ENCODE data around the gene PODXL.
A peak's percentile ranks its signal among the peaks of the same experiment; 100 is the strongest.
"Not testable (repeated sequence)": the region's sequence is repeated elsewhere in the genome, so short reads cannot be mapped to it uniquely, and the experiment has no call there.

PODXL gene

GRCh38 chr7:131489196-131489595 lies 67.2 kb downstream of the PODXL start:
- DNase-seq, result no peak

- no peak for DNase-seq
These were observed 68.1 kb downstream of the PODXL start for GRCh38 chr7:131488361-131488760.

GRCh38 chr7:131487217-131487616 lies 69.2 kb downstream of the PODXL start:
- no peak for DNase-seq

GRCh38 chr7:131486346-131486745 lies 70.1 kb downstream of the PODXL start:
- no peak for DNase-seq

GRCh38 chr7:131483586-131483985 lies 72.8 kb downstream of the PODXL start:
- no peak for DNase-seq

- DNase-seq, result no peak
These were observed 73.6 kb downstream of the PODXL start for GRCh38 chr7:131482800-131483199.

- DNase-seq, result no peak
These were observed 75.8 kb downstream of the PODXL start for GRCh38 chr7:131480384-131481315.

GRCh38 chr7:131476740-131477139 lies 79.7 kb downstream of the PODXL start:
- DNase-seq, result no peak

GRCh38 chr7:131471250-131472004 lies 85.0 kb downstream of the PODXL start:
- DNase-seq, result peak; percentile 55

GRCh38 chr7:131467788-131468187 lies 88.6 kb downstream of the PODXL start:
- DNase-seq, result no peak

- DNase-seq, result no peak
These were observed 89.6 kb downstream of the PODXL start for GRCh38 chr7:131466735-131467365.

GRCh38 chr7:131462715-131463114 lies 93.7 kb downstream of the PODXL start:
- DNase-seq, result not testable (repeated sequence)

- DNase-seq, result no peak
These were observed 94.4 kb downstream of the PODXL start for GRCh38 chr7:131462059-131462458.

GRCh38 chr7:131459256-131459655 lies 97.2 kb downstream of the PODXL start:
- DNase-seq, result no peak

- no peak for DNase-seq
These were observed 100.1 kb downstream of the PODXL start for GRCh38 chr7:131456338-131456737.

- no peak for DNase-seq
These were observed 100.9 kb downstream of the PODXL start for GRCh38 chr7:131455546-131455945.

- no peak for DNase-seq
These were observed 101.4 kb downstream of the PODXL start for GRCh38 chr7:131455001-131455400.

- DNase-seq, result no peak
These were observed 101.9 kb downstream of the PODXL start for GRCh38 chr7:131454498-131454897.

Measured in NCI-H2107 (cell line).